BE2C (cell line): ENCODE results near the gene ACSS1.

Experiments
- DNase-seq: peaks from one replicate; pipeline ENCODE4 v3.0.0-alpha.2; 2020
- H3K27me3 ChIP-seq: fragments of 250-450 bp; sonication (Bioruptor Pico); 2 replicates; pipeline ENCODE4 v1.5.1; 2020; ENCODE audit warnings: mild to moderate bottlenecking
- H3K36me3 ChIP-seq: fragments of 250-450 bp; sonication (Bioruptor Pico); 2 replicates; pipeline ENCODE4 v1.5.1; 2020; ENCODE audit warnings: mild to moderate bottlenecking
- H3K4me1 ChIP-seq: fragments of 250-450 bp; sonication (Bioruptor Pico); 2 replicates; pipeline ENCODE4 v1.5.1; 2020
- H3K4me3 ChIP-seq: 2 replicates; pipeline ENCODE4 v1.5.1; 2011; ENCODE audit warnings: low read depth, low read length
- H3K9me3 ChIP-seq: fragments of 250-450 bp; sonication (Bioruptor Pico); 2 replicates; pipeline ENCODE4 v1.5.1; 2020
- CTCF ChIP-seq: IDR thresholded peaks from 2 replicates; pipeline ENCODE4 v1.5.1; 2012; ENCODE audit warnings: mild to moderate bottlenecking, low read depth, low read length

Gene ACSS1

GRCh38 chr20:25046181-25046641 lies 11.7 kb downstream of the ACSS1 start:
- no peaks in the 10 kb centered on the region for H3K4me1 ChIP-seq
- H3K4me3 ChIP-seq, result no peak overlapping the region
- no peaks in the 10 kb centered on the region for H3K9me3 ChIP-seq
- no peak for DNase-seq
- no peaks in the 10 kb centered on the region for H3K36me3 ChIP-seq
- TF ChIP-seq CTCF, result no peak
- H3K27me3 ChIP-seq, result peaks cover 11% of the 10 kb centered on the region; the same call in 1 of the 2 replicates

- no peak for TF ChIP-seq CTCF
- Histone ChIP-seq H3K9me3 (no peaks in the 10 kb centered on the region), H3K27me3 (peaks cover 11% of the 10 kb centered on the region; the same call in 1 of the 2 replicates), H3K36me3 (no peaks in the 10 kb centered on the region), H3K4me1 (no peaks in the 10 kb centered on the region), H3K4me3 (no peak overlapping the region)
- no peak for DNase-seq
These were observed 12.6 kb downstream of the ACSS1 start for GRCh38 chr20:25045343-25045712.

- Histone ChIP-seq H3K9me3 (no peaks in the 10 kb centered on the region), H3K4me1 (no peaks in the 10 kb centered on the region), H3K27me3 (peaks cover 11% of the 10 kb centered on the region; the same call in 1 of the 2 replicates), H3K4me3 (no peak overlapping the region), H3K36me3 (no peaks in the 10 kb centered on the region)
- no peak for DNase-seq
- TF ChIP-seq CTCF, result no peak
These were observed 13.1 kb downstream of the ACSS1 start for GRCh38 chr20:25044660-25045342.

- TF ChIP-seq CTCF, result no peak
These were observed 13.7 kb downstream of the ACSS1 start for GRCh38 chr20:25044261-25044560.

GRCh38 chr20:25043499-25044260 lies 14.3 kb downstream of the ACSS1 start:
- H3K27me3 ChIP-seq, result peaks cover 11% of the 10 kb centered on the region; the same call in 1 of the 2 replicates
- H3K36me3 ChIP-seq, result no peaks in the 10 kb centered on the region
- H3K9me3 ChIP-seq, result no peaks in the 10 kb centered on the region
- no peak overlapping the region for H3K4me3 ChIP-seq
- no peak for TF ChIP-seq CTCF
- no peak for DNase-seq
- H3K4me1 ChIP-seq, result no peaks in the 10 kb centered on the region

More at GRCh38 chr20:25044261-25044560, 13.7 kb downstream of the ACSS1 start:
- Histone ChIP-seq H3K36me3 (no peaks in the 10 kb centered on the region), H3K27me3 (peaks cover 11% of the 10 kb centered on the region; the same call in 1 of the 2 replicates), H3K4me1 (no peaks in the 10 kb centered on the region), H3K4me3 (no peak overlapping the region), H3K9me3 (no peaks in the 10 kb centered on the region)
- DNase-seq, result no peak
